Neural cell (in vitro differentiated cells): ENCODE results near the gene SMARCC2.

Experiments
- CTCF ChIP-seq: fragments of 450-650 bp; IDR thresholded peaks from 2 replicates; pipeline ENCODE4 v1.5.1; 2014; ENCODE audit warnings: antibody characterized with exemption, mild to moderate bottlenecking, moderate library complexity; ENCODE audit not compliant: poor library complexity, severe bottlenecking
- EP300 ChIP-seq: fragments of 450-650 bp; conservative IDR thresholded peaks from 2 replicates; pipeline ENCODE4 v1.6.1; 2014; ENCODE audit warnings: antibody characterized with exemption, mild to moderate bottlenecking, moderate library complexity; ENCODE audit not compliant: poor library complexity, severe bottlenecking
- TAF1 ChIP-seq: IDR thresholded peaks from 2 replicates; pipeline ENCODE4 v1.6.1; 2012; ENCODE audit warnings: low read depth

- TF ChIP-seq CTCF, result no peak
- no peak for TF ChIP-seq EP300
- no peak for TF ChIP-seq TAF1
These were observed 45.6 kb upstream of the SMARCC2 start for GRCh38 chr12:56234746-56235436.
